ENCODE results near the gene CUBN. TPM values are rescaled to one million over a fixed set of nuclear protein-coding genes. Genes with fewer than 3 reads are reported as not detected.

CUBN gene
- total RNA-seq (ENCODE audit: unreplicated experiment), result 0.32 TPM
- long read RNA-seq, result 0 reads

DNA sequence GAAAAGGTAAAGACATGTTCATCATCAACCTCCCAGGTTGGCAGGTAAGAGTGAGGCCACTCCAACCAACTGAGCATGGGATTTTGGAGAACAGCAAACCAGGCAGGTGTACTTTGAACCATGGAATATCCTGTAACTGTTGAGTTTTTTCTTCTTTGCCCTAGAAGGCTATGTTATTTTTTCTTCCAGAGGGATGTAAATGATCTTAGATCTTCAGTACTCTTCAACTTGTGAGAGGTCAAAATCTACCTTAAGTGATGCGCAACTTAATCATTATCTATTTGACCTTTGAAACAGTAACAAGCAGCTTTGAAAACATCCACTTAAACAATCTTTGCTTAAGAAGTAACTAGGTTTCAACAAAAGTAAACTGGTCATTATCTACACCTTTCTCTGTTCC lies at the start of gene CUBN:
CUBN (minus strand) TSS at position 71 of the 400 bp plus-strand sequence; CDS start at position 25, 46 bp downstream.
- Mint-ChIP-seq H3K4me3 (ENCODE audit: unreplicated experiment) (no peak within 1 kb of the TSS), H3K36me3 (ENCODE audit: unreplicated experiment) (no peaks in the 10 kb centered on the region), H3K9me3 (ENCODE audit: unreplicated experiment) (no peaks in the 10 kb centered on the region), H3K27ac (ENCODE audit: unreplicated experiment) (no peak within 1 kb of the TSS), H3K4me1 (ENCODE audit: low read depth, unreplicated experiment) (peaks cover 7% of the 10 kb centered on the region), H3K27me3 (ENCODE audit: unreplicated experiment) (peaks cover 2% of the 10 kb centered on the region)
- no peak for DNase-seq
- TF ChIP-seq, protein P1, sequence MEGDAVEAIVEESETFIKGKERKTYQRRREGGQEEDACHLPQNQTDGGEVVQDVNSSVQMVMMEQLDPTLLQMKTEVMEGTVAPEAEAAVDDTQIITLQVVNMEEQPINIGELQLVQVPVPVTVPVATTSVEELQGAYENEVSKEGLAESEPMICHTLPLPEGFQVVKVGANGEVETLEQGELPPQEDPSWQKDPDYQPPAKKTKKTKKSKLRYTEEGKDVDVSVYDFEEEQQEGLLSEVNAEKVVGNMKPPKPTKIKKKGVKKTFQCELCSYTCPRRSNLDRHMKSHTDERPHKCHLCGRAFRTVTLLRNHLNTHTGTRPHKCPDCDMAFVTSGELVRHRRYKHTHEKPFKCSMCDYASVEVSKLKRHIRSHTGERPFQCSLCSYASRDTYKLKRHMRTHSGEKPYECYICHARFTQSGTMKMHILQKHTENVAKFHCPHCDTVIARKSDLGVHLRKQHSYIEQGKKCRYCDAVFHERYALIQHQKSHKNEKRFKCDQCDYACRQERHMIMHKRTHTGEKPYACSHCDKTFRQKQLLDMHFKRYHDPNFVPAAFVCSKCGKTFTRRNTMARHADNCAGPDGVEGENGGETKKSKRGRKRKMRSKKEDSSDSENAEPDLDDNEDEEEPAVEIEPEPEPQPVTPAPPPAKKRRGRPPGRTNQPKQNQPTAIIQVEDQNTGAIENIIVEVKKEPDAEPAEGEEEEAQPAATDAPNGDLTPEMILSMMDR (IDR thresholded peaks at IDR 0.05; ENCODE audit: partially characterized antibody, unreplicated experiment), result no peak

- DNase-seq, result no peak
- TF ChIP-seq, protein P1 (IDR thresholded peaks at IDR 0.05; ENCODE audit: partially characterized antibody, unreplicated experiment), result no peak
- no peaks in the 10 kb centered on the region for H3K36me3 Mint-ChIP-seq (ENCODE audit: unreplicated experiment)
- H3K27ac Mint-ChIP-seq (ENCODE audit: unreplicated experiment), result no peak overlapping the region
- H3K4me1 Mint-ChIP-seq (ENCODE audit: low read depth, unreplicated experiment), result no peaks in the 10 kb centered on the region
- no peaks in the 10 kb centered on the region for H3K9me3 Mint-ChIP-seq (ENCODE audit: unreplicated experiment)
- H3K27me3 Mint-ChIP-seq (ENCODE audit: unreplicated experiment), result peaks cover 2% of the 10 kb centered on the region
- H3K4me3 Mint-ChIP-seq (ENCODE audit: unreplicated experiment), result no peak overlapping the region
Measured at GRCh38 chr10:17179002-17179401, 49.4 kb upstream of the CUBN start.

DNA sequence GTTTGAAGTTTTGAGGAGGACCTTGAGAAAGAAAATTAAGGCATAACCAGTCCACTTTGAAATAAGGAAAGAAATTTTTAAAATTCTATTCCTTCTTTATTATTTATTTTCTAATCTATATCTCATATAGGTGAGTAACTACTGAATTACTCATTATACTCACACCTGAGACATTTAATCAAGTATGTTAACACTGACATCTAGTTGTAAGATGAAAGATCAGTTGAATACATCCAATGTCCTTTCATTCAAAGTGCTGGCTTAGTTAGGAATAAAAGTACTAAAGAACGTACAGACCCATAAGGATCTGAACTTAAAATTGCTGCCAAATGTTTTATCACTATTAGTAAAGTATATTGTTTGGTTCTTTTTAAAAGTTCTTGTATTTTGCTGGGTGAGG lies 48.4 kb upstream of the CUBN start:
- no peak for DNase-seq
- H3K27me3 Mint-ChIP-seq (ENCODE audit: unreplicated experiment), result peaks cover 2% of the 10 kb centered on the region
- TF ChIP-seq, protein P1 (IDR thresholded peaks at IDR 0.05; ENCODE audit: partially characterized antibody, unreplicated experiment), result no peak
- peak overlapping the region; percentile 42 for H3K4me3 Mint-ChIP-seq (ENCODE audit: unreplicated experiment)
- H3K9me3 Mint-ChIP-seq (ENCODE audit: unreplicated experiment), result no peaks in the 10 kb centered on the region
- no peaks in the 10 kb centered on the region for H3K4me1 Mint-ChIP-seq (ENCODE audit: low read depth, unreplicated experiment)
- no peaks in the 10 kb centered on the region for H3K36me3 Mint-ChIP-seq (ENCODE audit: unreplicated experiment)
- no peak overlapping the region for H3K27ac Mint-ChIP-seq (ENCODE audit: unreplicated experiment)

GRCh38 chr10:17177014-17177413 lies 47.4 kb upstream of the CUBN start:
- Mint-ChIP-seq H3K4me3 (ENCODE audit: unreplicated experiment) (peak overlapping the region; percentile 2), H3K36me3 (ENCODE audit: unreplicated experiment) (no peaks in the 10 kb centered on the region), H3K9me3 (ENCODE audit: unreplicated experiment) (no peaks in the 10 kb centered on the region), H3K27me3 (ENCODE audit: unreplicated experiment) (peaks cover 2% of the 10 kb centered on the region), H3K4me1 (ENCODE audit: low read depth, unreplicated experiment) (no peaks in the 10 kb centered on the region), H3K27ac (ENCODE audit: unreplicated experiment) (peak overlapping the region; percentile 38)
- no peak for DNase-seq
- TF ChIP-seq, protein P1 (IDR thresholded peaks at IDR 0.05; ENCODE audit: partially characterized antibody, unreplicated experiment), result no peak

DNA sequence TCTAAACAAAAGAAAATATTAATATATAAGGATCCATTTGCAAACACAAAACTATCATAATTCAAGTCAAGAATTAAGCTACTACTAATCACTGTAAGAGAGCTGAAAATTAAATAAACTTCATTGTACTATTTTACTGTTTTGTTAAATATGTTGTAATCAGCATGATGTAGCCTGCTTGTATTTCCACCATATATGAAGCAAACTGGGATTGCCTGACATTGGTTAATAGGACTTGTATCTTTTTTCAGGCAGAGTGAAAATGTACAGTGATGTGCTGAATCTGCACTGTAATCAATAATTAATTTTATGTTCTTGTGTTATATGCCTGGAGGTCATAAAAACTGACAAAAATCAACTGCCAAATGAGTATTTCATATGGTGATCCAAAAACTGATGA lies 46.5 kb upstream of the CUBN start:
- H3K4me3 Mint-ChIP-seq (ENCODE audit: unreplicated experiment), result no peak overlapping the region
- no peaks in the 10 kb centered on the region for H3K4me1 Mint-ChIP-seq (ENCODE audit: low read depth, unreplicated experiment)
- no peaks in the 10 kb centered on the region for H3K27me3 Mint-ChIP-seq (ENCODE audit: unreplicated experiment)
- no peak for DNase-seq
- no peak overlapping the region for H3K27ac Mint-ChIP-seq (ENCODE audit: unreplicated experiment)
- H3K9me3 Mint-ChIP-seq (ENCODE audit: unreplicated experiment), result no peaks in the 10 kb centered on the region
- no peaks in the 10 kb centered on the region for H3K36me3 Mint-ChIP-seq (ENCODE audit: unreplicated experiment)
- TF ChIP-seq, protein P1 (IDR thresholded peaks at IDR 0.05; ENCODE audit: partially characterized antibody, unreplicated experiment), result no peak
